Vagina (tissue), 2 donors: Measurements from ENCODE around the gene VASN. TPM values are rescaled to one million over a fixed set of nuclear protein-coding genes. Genes with fewer than 3 reads are reported as not detected.
A peak's percentile ranks its signal among the peaks of the same experiment; 100 is the strongest.

Experiments
- DNase-seq, 2 donors: peaks; one replicate each; pipeline ENCODE4 v3.0.0-alpha.2; 2017; ENCODE audit errors: extremely low spot score in 2 of 2
- H3K27ac ChIP-seq: fragments of 200-600 bp; sonication (generic); one replicate; pipeline ENCODE4 v1.5.1; 2019
- H3K27me3 ChIP-seq: fragments of 200-600 bp; sonication (generic); one replicate; pipeline ENCODE4 v1.5.1; 2019
- H3K36me3 ChIP-seq, 2 donors: fragments of 200-600 bp; sonication (generic); one replicate each; pipeline ENCODE4 v1.5.1; 2017 to 2019
- H3K4me1 ChIP-seq: fragments of 200-600 bp; sonication (generic); one replicate; pipeline ENCODE4 v1.5.1; 2019
- H3K4me3 ChIP-seq, 2 donors: fragments of 200-600 bp; sonication (generic); 1 replicate in 1 of 2; 2 replicates in 1 of 2; pipeline ENCODE4 v1.5.1; 2016 to 2019
- H3K9me3 ChIP-seq: fragments of 200-600 bp; sonication (generic); one replicate; pipeline ENCODE4 v1.5.1; 2019
- CTCF ChIP-seq, 3 experiments: fragments of 450-650 bp in 2 of 3; fragments of 200-600 bp in 1 of 3; sonication (generic) in 1 of 3; IDR thresholded peaks; one replicate each; pipeline ENCODE4 v1.5.1; 2017 to 2019; ENCODE audit warnings: antibody characterized with exemption in 3 of 3, mild to moderate bottlenecking in 2 of 3, moderate library complexity in 2 of 3
- POLR2A ChIP-seq, 2 donors: fragments of 450-650 bp; IDR thresholded peaks; one replicate each; pipeline ENCODE4 v1.6.1; 2017; ENCODE audit warnings: antibody characterized with exemption in 2 of 2, mild to moderate bottlenecking in 2 of 2, moderate library complexity in 2 of 2
- POLR2AphosphoS5 ChIP-seq, 2 donors: sonication (generic); formaldehyde crosslinking; IDR thresholded peaks; one replicate each; pipeline ENCODE4 v1.9.0; 2017; ENCODE audit warnings: antibody characterized with exemption in 2 of 2, mild to moderate bottlenecking in 2 of 2, low read depth in 1 of 2; ENCODE audit not compliant: insufficient read depth in 1 of 2
- intact Hi-C: fragments of 100-400 bp; cut with DNase I; formaldehyde crosslinking; loops from one replicate; pipeline ENCODE4 v1.15.1; 2023
- total RNA-seq: library from RNA; depleted of rRNA; stranded (reverse); fragments of >200 nt; gene quantifications from one replicate; pipeline ENCODE4 v1.2.3, GENCODE V29; 2016

The VASN gene
- total RNA-seq, 1 donor from 2014 or later = 37.6 TPM

DNA sequence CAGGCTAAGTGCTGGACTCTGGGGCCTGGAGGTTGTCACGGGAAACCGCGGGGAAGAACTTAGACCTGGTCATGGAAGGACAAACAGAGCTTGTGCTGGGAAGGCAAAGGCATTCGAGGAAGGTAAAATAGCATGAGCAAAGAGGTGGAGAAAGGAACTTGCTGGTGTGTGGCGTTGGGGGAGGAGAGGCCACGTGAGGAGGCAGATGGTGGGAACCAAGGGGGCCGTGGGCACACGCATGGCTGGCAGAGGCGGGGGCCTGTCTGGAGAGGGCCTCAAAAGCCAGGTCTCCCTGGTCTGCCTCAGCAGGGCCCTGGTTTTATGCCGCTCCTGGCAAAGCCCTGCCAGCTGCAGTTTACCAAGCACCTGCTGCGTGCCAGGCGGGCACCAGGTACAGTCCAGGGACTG, 29.4 kb downstream of the VASN start:
- intact Hi-C loops = loop anchor here (5.0 kb wide), 1 partner anchor 114 kb away; no protein-coding TSS in a partner anchor
- H3K27me3 ChIP-seq = no peaks in the 10 kb centered on the region
- H3K4me1 ChIP-seq = peaks cover 6% of the 10 kb centered on the region
- H3K4me3 ChIP-seq = no peak overlapping the region
- no peaks in the 10 kb centered on the region for H3K9me3 ChIP-seq
- H3K27ac ChIP-seq = no peak overlapping the region
- peaks cover 0 to 10% of the 10 kb centered on the region in 2 donors for H3K36me3 ChIP-seq
- DNase-seq = no peak
- TF ChIP-seq POLR2AphosphoS5 (IDR thresholded peaks at IDR 0.05; ENCODE audit: insufficient read depth in 1 of 2, low read depth in 1 of 2) (no peak), POLR2A (IDR thresholded peaks at IDR 0.05) (no peak), CTCF (IDR thresholded peaks at IDR 0.05) (no peak)

DNA sequence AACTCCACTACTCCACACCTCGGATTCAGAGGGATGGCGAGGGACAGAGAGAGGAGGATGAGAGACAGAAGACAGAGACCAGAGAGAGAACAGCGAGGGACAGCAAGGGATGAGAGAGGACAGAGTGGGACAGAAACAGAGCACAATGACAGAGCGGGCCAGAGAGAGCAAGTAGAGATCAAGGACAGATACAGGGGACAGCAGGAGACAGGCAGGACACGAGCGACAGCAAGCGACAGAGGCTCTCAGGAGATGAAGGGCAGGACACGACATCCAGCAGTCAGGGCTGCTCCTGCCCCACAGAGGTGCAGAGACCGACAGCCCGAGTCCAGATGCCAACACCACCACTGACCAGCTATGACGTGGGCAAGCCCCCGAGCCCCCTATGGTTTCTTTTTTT, 29.9 kb downstream of the VASN start:
- no peak overlapping the region for H3K27ac ChIP-seq
- no peak for DNase-seq
- TF ChIP-seq POLR2A (IDR thresholded peaks at IDR 0.05) (no peak), CTCF (IDR thresholded peaks at IDR 0.05) (no peak), POLR2AphosphoS5 (IDR thresholded peaks at IDR 0.05; ENCODE audit: insufficient read depth in 1 of 2, low read depth in 1 of 2) (no peak)
- H3K4me3 ChIP-seq = no peak overlapping the region
- no peaks in the 10 kb centered on the region for H3K9me3 ChIP-seq
- intact Hi-C loops = loop anchor here (5.0 kb wide), 1 partner anchor 114 kb away; no protein-coding TSS in a partner anchor
- peaks cover 0 to 14% of the 10 kb centered on the region in 2 donors for H3K36me3 ChIP-seq
- peaks cover 6% of the 10 kb centered on the region for H3K4me1 ChIP-seq
- no peaks in the 10 kb centered on the region for H3K27me3 ChIP-seq

- H3K9me3 ChIP-seq = no peaks in the 10 kb centered on the region
- no peak for DNase-seq
- peak overlapping the region in 1 of 2 donors; percentile 15 for H3K4me3 ChIP-seq
- H3K27me3 ChIP-seq = no peaks in the 10 kb centered on the region
- intact Hi-C loops = loop anchor here (5.0 kb wide), 1 partner anchor 115 kb away; no protein-coding TSS in a partner anchor
- peak overlapping the region; percentile 29 for H3K27ac ChIP-seq
- H3K4me1 ChIP-seq = peaks cover 6% of the 10 kb centered on the region
- peak; percentile 91 to 98 (median 95) for TF ChIP-seq CTCF (IDR thresholded peaks at IDR 0.05)
- no peak for TF ChIP-seq POLR2A (IDR thresholded peaks at IDR 0.05)
- TF ChIP-seq POLR2AphosphoS5 (IDR thresholded peaks at IDR 0.05; ENCODE audit: insufficient read depth in 1 of 2, low read depth in 1 of 2) = peak; percentile 17 to 44
- H3K36me3 ChIP-seq = peaks cover 0 to 25% of the 10 kb centered on the region in 2 donors
These were observed 30.9 kb downstream of the VASN start for GRCh38 chr16:4402439-4403132.

DNA sequence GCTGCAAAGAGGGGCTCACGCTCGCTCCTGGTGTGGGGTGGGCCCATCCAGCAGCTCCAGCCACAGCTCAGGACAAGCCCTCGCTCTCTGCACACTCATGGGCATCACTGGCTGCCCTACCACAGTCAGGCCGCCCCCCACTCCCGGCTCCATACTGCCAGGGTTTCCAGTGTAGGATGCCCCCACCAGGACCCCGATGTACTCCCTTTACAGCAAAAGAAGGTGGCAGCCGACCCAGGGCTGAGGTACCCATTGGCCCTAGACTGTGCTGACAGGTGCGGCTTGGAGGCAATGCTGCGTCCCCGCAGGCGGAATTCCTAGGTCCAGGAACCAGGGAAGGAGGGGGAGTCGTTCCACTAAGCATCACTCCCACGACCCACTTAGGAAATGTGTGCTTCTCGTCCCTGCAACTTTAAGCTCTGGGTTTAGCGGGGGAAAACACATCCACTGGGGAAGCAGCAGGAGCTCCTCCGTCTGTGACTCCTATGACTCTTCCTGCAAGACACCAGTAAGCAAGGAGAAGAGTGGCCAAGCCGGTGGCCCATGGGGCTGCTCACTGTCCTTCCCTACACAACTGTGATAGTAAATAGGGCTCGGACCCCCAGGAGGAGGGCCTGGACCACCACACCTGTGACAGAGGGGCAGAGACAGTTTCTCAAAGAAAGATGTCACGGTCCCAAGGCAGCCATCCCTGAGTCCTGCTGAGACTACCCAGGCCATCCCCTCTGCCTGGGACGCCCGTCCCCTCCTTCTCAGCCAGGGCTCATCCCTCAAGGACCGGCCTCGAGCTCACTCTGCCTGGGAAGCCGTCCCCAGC, 31.7 kb downstream of the VASN start:
- no peaks in the 10 kb centered on the region for H3K27me3 ChIP-seq
- H3K36me3 ChIP-seq = peaks cover 0 to 30% of the 10 kb centered on the region in 2 donors
- peaks cover 6% of the 10 kb centered on the region for H3K4me1 ChIP-seq
- TF ChIP-seq POLR2AphosphoS5 (IDR thresholded peaks at IDR 0.05; ENCODE audit: insufficient read depth in 1 of 2, low read depth in 1 of 2) (no peak), POLR2A (IDR thresholded peaks at IDR 0.05) (no peak), CTCF (IDR thresholded peaks at IDR 0.05) (no peak)
- H3K4me3 ChIP-seq = no peak overlapping the region
- H3K9me3 ChIP-seq = no peaks in the 10 kb centered on the region
- no peak for DNase-seq
- H3K27ac ChIP-seq = no peak overlapping the region
- intact Hi-C loops = loop anchor here (5.0 kb wide), 1 partner anchor 116 kb away; no protein-coding TSS in a partner anchor
